Sciatic nerve (tissue), 2 donors: ENCODE measurements around the gene CDS2. TPM values are rescaled to one million over a fixed set of nuclear protein-coding genes. Genes with fewer than 3 reads are reported as not detected.

Experiments
- ATAC-seq: fragments of 200-7000 bp; cut with Tn5 transposase; one replicate; pipeline ENCODE4 v1.9.1; 2020; ENCODE audit warnings: mild to moderate bottlenecking, moderate library complexity
- DNase-seq: peaks from one replicate; pipeline ENCODE4 v3.0.0-alpha.2; 2020; ENCODE audit warnings: low spot score
- intact Hi-C: fragments of 100-400 bp; cut with DNase I; formaldehyde crosslinking; loops from one replicate; pipeline ENCODE4 v1.14.2; 2022
- total RNA-seq: library from RNA; stranded (reverse); fragmentation: NEBNext Ultra II Directional; extraction: Animal tissue kit (Norgen Biotek cat#: 25700); gene quantifications from one replicate; pipeline ENCODE4 v1.2.1, GENCODE V29; 2021
- donor health status: DM: no; HTN: no; CAD: no.
- donor health status: DM: no; HTN: no; CAD: no.

The CDS2 gene
- total RNA-seq, 1 donor from 2014 or later = 62.7 TPM

GRCh38 chr20:5116875-5117274 lies 9.9 kb upstream of the CDS2 start:
- intact Hi-C loops = no loop called here
- no peak for ATAC-seq

DNA sequence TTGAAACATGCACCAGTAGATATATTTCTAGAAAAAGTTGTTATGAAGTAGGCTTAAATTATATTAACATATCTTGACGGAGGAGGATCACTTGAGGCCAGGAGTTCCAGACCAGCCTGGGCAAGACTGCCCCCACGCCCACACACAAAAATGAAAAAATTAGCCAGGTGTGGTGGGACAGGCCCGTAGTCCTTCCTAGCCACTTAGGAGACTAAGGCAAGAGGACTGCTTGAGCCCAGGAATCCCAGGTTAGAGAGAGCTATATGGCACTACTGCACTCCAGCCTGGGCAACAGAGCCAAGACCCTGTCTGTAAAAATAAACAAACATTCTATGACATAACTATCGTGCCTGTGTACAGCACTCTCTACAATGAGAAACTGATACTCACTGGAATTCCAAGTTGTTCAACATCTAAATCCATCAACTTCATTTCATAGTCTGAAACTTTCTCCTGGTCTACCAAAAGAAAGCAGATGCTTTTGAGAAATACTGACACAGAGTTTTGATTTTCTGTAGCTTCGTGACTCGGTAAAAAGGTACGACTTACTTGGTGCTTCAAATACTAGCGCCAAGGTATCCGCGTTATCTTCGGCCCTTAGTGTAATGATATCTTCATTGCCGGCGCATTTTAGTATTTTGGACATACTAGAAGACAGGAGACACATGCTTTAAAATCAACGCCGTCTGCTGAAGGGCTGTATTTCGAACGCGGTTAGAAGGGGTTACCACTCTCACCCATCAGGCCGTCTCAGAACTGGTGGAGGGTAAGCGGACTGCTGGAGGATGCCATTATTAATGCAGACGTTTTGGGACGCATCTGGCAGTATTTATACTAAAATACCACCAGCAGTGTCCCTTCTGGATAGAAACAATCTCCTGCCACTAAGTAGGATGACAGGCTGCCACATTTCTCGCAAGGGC lies 8.3 kb upstream of the CDS2 start:
- DNase-seq (no peak), ATAC-seq (no peak)
- intact Hi-C loops = no loop called here

More at GRCh38 chr20:5116875-5117274, 9.9 kb upstream of the CDS2 start:
- no peak for DNase-seq

GRCh38 chr20:5119143-5119434 lies 7.7 kb upstream of the CDS2 start:
- no peak for DNase-seq
- intact Hi-C loops = no loop called here
- ATAC-seq = no peak

DNA sequence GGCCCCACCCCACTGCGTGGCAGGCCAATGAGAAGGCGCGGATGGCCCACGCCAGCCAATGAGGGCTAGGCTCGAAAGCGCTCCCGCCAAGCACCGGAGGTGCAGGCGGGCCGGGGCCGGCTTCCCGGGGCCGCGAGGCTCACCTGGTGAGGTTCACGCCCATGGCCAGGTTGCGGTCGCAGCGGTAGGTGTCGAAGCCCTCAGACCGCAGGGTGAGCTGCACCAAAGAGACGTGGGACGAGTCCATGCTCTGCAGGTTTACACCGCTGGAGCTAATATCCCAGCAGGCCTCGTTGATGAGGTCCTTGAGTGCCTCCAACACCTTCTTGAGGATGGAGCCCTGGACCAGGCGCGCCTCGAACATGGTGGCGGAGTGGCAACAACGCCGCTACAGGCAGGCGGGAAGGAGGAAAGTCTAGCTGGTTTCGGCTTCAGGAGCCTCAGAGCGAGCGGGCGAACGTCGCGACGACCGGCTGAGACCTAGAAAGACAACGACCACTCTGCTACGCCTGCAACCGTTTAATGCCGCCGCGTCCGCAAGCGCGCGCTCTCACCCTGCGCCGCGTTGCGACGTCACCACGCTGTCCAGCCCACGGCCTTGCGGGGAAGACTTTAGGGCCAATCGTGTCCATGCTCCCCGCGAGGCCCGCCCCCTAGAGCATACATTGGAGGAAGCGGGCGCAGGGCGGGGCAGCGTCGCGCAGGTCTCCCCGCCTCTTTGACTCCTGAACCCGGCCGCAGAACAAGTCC lies 7.2 kb upstream of the CDS2 start, which contains the start of gene PCNA:
Gene PCNA (minus strand): TSS at position 524 of the 750 bp plus-strand sequence. CDS start 160 bp downstream, at position 364.
- ATAC-seq (peak; percentile 99), DNase-seq (peak; percentile 97)
- intact Hi-C loops = no loop called here

GRCh38 chr20:5120185-5120476 lies 6.7 kb upstream of the CDS2 start:
- DNase-seq = no peak
- intact Hi-C loops = no loop called here
- ATAC-seq = no peak

GRCh38 chr20:5122873-5123260 lies 3.9 kb upstream of the CDS2 start:
- ATAC-seq (no peak), DNase-seq (no peak)
- intact Hi-C loops = no loop called here

DNA sequence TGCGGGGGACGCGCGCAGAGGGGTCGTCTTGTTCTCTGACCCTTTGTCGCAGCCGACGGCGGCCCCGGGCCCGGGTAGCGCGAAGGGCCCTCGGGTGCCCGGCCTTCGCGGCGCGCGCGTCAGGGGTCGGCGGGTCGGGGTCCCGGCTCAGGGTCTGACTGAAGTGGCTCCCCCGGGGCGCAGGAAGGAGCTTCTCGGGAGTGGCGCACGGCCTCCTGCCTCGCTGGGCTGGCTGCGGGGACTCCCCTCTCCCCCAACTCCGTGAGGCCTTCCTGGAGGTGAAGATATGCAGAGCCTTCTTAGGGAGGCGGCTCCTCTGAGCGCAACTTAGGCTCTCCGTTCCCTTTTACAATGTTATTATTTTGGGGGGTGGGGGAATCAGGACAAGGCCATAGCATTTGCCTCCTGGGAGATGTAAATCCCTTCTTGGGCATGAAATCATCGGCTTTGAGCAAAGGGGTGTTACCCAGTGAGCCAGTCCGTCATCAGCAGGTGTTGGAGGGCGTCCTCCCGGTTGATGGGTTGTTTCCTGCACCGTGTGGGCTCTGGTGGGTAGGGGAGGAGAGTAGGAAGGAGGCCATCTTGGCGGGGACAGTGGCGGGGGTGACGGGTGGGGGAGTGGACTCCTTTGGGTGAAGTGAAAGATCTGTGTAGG lies 523 bp downstream of the CDS2 start:
- intact Hi-C loops = loop anchor here (5.0 kb wide), 1 partner anchor 65 kb away; no protein-coding TSS in a partner anchor
- DNase-seq (no peak), ATAC-seq (peak; percentile 6)

GRCh38 chr20:5127859-5128424 lies 1.1 kb downstream of the CDS2 start:
- DNase-seq = no peak

DNA sequence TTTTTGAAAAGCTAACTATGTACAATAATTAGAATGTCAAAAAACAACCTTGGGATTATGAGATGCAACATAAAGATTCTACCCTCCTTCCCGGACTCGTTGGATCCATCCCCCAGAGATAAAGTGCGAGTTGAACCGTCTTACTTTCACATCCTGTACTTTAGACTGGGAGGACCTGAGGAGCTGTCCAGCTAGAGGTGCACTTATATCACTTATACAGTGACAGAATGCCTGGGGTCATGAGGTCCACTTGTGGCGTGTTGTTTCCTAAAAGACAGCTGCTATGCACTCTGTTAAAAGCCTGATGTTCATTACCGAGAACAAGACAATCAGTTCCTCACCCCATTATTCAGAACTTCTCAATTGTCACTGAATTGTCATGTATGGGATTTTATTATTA lies 2.1 kb downstream of the CDS2 start:
- DNase-seq (no peak), ATAC-seq (no peak)
- intact Hi-C loops = loop anchor here (5.0 kb wide), 1 partner anchor 63 kb away; no protein-coding TSS in a partner anchor

More at GRCh38 chr20:5127859-5128424, 1.1 kb downstream of the CDS2 start:
- intact Hi-C loops = loop anchor here (5.0 kb wide), 1 partner anchor 64 kb away; no protein-coding TSS in a partner anchor
- ATAC-seq = no peak

DNA sequence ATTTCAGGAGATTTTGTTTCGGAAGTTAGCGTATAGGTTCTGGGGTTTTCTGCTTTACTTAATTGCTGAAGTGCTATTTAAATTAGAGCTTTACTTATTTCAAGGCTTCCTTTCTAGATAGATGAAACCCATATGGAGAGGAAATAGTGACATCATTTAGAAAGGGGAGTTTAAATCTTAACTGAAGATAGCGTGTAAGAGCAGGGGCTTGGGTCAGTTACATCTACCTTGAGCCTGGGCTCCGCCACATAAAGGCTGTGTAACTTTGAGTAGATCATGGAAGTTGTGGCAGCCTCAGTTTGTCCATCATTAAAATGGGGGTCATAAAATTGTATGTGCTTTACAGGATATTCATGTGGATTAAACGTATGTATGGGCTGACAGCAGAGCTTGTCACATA lies 4.7 kb downstream of the CDS2 start:
- intact Hi-C loops = no loop called here

GRCh38 chr20:5133998-5134397 lies 7.2 kb downstream of the CDS2 start:
- DNase-seq (no peak), ATAC-seq (no peak)
- intact Hi-C loops = no loop called here

More for the DNA sequence above, 4.7 kb downstream of the CDS2 start:
- ATAC-seq (no peak), DNase-seq (no peak)

- no peak for DNase-seq
- intact Hi-C loops = no loop called here
- ATAC-seq = peak; percentile 24
These were observed 8.7 kb downstream of the CDS2 start for GRCh38 chr20:5135363-5136012.

GRCh38 chr20:5136096-5136495 lies 9.3 kb downstream of the CDS2 start:
- ATAC-seq (no peak), DNase-seq (no peak)
- intact Hi-C loops = no loop called here

- DNase-seq (no peak), ATAC-seq (no peak)
- intact Hi-C loops = no loop called here
These were observed 13.4 kb downstream of the CDS2 start for GRCh38 chr20:5140195-5140594.

- DNase-seq (no peak), ATAC-seq (no peak)
- intact Hi-C loops = no loop called here
These were observed 14.8 kb downstream of the CDS2 start for GRCh38 chr20:5141615-5142014.

DNA sequence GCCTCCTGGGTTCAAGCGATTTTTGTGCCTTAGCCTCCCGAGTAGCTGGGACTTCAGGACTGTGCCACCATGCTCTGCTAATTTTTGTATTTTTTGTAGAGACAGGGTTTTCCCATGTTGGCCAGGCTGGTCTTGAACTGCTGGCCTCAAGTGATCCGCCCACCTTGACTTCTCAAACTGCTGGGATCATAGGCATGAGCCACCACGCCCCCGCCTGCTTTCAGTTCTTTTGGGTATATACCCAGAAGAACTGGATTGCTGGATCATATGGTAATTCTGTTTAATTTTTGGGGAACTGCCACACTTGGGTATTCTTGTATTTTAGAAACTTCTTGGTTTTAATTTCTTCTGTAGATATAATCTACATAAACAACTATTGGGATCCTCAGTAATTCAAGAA lies 17.0 kb downstream of the CDS2 start:
- ATAC-seq = no peak
- intact Hi-C loops = no loop called here
- DNase-seq = no peak

GRCh38 chr20:5145365-5146098 lies 18.7 kb downstream of the CDS2 start:
- ATAC-seq (peak; percentile 88), DNase-seq (no peak)
- intact Hi-C loops = no loop called here

DNA sequence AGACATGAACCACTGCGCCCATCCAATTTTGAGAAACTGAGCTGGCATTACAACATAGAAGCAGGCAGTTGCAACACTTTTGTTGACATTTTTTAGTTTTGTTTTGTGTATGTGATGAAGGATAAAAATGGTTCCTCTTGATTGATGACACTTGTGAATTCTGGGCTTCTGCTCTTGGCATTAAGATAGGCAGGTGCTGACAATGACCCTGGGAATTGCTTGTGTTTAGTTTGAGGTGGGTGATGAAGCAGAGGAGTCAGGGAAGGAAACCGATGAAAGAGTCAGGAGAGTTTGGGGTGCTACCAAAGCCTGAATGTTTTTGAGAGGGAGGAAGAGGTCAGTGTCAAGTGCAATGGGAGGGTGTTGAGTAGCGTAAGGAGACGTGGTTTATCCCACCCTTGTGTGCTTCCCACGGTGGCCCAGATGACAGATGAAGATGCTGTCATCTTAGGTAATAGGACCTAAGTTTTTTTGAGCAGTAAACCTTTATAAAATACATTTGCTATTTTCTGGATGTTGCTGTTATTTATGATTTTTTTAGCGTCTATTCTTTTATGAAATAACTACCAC lies 19.4 kb downstream of the CDS2 start:
- DNase-seq (no peak), ATAC-seq (no peak)
- intact Hi-C loops = no loop called here
